ENCODE data around the gene NKX2-3. TPM values are rescaled to one million over a fixed set of nuclear protein-coding genes. Genes with fewer than 3 reads are reported as not detected.

The NKX2-3 gene
- total and polyA plus RNA-seq, 8 donors = 0.28 to 6.2 (median 1.3) TPM

DNA sequence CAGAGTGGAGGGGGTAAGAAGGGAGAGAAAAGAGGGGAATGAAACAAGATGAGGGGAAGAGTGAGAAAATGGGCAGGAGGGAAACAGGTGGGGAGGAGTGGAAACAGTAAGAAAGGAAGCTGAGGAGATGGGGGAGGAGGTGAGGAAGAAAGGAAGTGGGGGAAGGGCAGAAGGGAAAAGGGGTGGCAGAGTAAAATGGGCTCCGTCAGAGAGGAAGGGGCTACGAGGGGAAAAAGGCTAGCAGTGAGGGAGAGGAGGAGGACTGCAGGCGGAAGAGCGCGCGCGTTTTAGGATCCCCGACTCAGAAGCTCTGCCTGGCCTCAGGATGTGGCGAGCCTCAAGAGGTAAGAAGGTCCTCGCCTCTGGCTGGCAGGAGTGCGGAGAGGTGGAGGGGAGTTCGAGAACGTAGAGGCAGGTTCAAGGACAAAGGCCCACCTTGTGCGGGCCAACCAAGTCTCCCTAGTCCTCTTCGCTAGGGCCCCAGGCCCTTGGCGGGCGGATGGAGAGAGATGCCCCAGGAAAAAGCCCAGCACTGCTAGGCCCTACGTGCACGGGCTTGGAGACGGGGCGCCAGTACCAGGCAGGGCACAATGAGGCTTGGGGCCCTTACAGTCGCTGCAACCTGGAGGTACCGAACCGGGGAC is 5.8 kb upstream of the NKX2-3 start:
- Histone ChIP-seq H3K4me3 (peak overlapping the region in 1 of 4 donors; percentile 10), H3K9me3 (no peaks in the 10 kb centered on the region), H3K4me1 (peaks cover 0 to 1% (median 0%) of the 10 kb centered on the region in 3 donors), H3K36me3 (no peaks in the 10 kb centered on the region), H3K27me3 (peaks cover 11 to 65% (median 24%) of the 10 kb centered on the region in 4 donors), H3K27ac (peak overlapping the region in 1 of 4 donors; percentile 8)
- ATAC-seq = peak in 1 of 4 donors; percentile 12
- intact Hi-C loops (cut with DNase I) = no loop called here
- DNase-seq = no peak
- FAIRE-seq = no peak
- TF ChIP-seq, protein P1, sequence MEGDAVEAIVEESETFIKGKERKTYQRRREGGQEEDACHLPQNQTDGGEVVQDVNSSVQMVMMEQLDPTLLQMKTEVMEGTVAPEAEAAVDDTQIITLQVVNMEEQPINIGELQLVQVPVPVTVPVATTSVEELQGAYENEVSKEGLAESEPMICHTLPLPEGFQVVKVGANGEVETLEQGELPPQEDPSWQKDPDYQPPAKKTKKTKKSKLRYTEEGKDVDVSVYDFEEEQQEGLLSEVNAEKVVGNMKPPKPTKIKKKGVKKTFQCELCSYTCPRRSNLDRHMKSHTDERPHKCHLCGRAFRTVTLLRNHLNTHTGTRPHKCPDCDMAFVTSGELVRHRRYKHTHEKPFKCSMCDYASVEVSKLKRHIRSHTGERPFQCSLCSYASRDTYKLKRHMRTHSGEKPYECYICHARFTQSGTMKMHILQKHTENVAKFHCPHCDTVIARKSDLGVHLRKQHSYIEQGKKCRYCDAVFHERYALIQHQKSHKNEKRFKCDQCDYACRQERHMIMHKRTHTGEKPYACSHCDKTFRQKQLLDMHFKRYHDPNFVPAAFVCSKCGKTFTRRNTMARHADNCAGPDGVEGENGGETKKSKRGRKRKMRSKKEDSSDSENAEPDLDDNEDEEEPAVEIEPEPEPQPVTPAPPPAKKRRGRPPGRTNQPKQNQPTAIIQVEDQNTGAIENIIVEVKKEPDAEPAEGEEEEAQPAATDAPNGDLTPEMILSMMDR (IDR thresholded peaks at IDR 0.05) = no peak
- WGBS, 2 donors = 23 to 25% methylated on average over 23 to 24 of the region's 24 CpGs

DNA sequence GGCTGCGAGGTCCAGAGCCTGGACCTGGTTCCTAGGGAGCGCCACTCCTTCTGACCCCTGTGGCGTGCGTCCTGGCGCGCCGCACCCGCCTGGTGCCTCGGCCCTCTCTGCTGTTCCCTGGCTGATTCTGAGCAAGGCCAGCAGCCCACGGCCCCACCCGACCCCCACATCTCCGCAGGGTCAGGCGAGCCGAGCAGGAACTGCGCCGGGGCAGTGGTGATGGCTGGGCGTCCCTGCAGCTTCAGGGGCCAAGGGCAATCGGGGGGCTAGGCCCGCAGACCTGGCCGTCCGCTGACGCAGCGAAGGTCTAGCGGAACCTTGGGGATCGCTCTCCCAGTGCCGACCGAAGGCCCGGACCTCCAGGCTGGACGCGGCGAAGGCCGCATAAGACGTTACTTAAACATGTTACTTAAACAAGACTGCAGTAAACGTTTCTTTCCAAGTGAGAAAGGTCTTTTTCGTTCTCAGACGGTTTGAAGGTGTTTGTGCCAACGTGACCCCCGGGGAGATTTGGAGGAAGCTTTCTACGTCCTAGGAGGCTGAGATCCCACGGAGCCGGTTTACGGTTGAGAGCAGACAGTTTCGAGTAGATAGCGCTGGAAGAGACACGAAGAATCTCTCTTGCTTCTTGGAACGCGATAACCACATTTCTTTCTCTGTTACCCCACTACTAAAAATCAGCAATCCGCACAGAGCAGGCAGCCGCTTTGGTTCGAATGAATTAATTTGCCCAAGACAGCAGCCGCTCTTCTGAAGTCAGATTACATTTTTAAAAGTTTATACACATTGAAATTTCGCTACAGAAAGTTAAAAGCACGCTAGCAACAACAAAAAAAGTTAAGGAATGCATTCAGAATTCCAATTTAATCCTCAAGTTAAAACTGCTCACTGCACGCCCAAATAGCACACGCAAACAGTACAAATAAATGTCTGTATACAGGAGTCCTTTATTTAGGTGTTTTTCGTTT is 4.9 kb upstream of the NKX2-3 start:
- Histone ChIP-seq H3K27me3 (peaks cover 11 to 68% (median 24%) of the 10 kb centered on the region in 4 donors), H3K4me1 (no peaks in the 10 kb centered on the region), H3K36me3 (no peaks in the 10 kb centered on the region), H3K27ac (peak overlapping the region in 3 of 4 donors; percentile 1 to 16 (median 8)), H3K9me3 (no peaks in the 10 kb centered on the region), H3K4me3 (peak overlapping the region in 1 of 4 donors; percentile 10)
- WGBS, 2 donors = 16 to 18% methylated on average over 56 of the region's 56 CpGs
- intact Hi-C loops (cut with DNase I) = no loop called here
- FAIRE-seq (no peak), DNase-seq (peak in 1 of 6 donors; percentile 66), ATAC-seq (no peak)
- TF ChIP-seq, protein P1 (IDR thresholded peaks at IDR 0.05) = no peak

DNA sequence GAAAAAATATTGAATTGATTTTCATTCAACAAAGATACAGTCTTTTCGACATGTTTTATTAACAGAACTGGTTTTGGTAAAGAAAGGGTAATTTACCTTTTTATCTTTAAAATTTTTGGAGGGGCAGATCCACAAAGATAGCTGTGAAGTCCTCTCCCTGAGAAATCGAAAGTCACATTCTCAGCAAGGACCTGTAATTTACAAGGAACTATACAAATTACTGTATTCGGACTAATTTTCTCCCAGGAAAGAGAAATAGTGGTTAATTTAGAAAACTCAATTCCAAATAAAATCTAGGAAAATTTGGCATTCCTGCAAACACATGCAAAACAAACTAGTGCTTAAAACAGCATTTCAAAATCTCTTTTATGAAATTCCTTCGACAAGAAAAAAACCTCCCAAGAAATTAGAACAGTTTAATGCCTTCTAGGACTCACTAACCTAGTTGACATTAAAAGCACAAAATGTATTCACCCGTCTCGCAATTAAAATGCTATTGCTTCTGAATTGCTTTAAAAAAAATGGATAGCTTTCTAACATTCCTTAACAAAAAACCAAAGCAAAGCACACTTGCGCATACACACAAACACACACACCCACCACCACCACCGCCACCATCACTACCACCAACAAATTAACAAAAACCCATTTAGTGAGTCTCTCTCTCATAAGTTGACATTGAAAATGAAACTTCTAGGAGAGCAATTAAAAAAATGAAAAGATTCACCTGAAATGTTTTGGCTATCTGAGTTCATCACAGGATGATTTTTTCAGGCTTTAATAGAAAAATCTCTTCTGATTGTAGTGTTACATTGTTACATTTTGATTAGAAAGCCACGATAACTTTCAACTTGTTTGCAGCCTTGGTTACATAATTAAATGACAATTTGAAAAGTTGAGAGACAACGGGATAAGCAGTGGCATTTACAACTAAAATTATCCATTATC is 4.0 kb upstream of the NKX2-3 start:
- no peaks in the 10 kb centered on the region for H3K4me1 ChIP-seq
- TF ChIP-seq, protein P1 (IDR thresholded peaks at IDR 0.05) = no peak
- H3K36me3 ChIP-seq = no peaks in the 10 kb centered on the region
- DNase-seq (no peak), ATAC-seq (no peak), FAIRE-seq (no peak)
- 18 to 23% methylated on average over 10 of the region's 10 CpGs for WGBS, 2 donors
- intact Hi-C loops (cut with DNase I) = no loop called here
- no peak overlapping the region for H3K4me3 ChIP-seq
- H3K9me3 ChIP-seq = no peaks in the 10 kb centered on the region
- H3K27ac ChIP-seq = peak overlapping the region in 2 of 4 donors; percentile 1 to 16
- peaks cover 11 to 77% (median 24%) of the 10 kb centered on the region in 4 donors for H3K27me3 ChIP-seq

DNA sequence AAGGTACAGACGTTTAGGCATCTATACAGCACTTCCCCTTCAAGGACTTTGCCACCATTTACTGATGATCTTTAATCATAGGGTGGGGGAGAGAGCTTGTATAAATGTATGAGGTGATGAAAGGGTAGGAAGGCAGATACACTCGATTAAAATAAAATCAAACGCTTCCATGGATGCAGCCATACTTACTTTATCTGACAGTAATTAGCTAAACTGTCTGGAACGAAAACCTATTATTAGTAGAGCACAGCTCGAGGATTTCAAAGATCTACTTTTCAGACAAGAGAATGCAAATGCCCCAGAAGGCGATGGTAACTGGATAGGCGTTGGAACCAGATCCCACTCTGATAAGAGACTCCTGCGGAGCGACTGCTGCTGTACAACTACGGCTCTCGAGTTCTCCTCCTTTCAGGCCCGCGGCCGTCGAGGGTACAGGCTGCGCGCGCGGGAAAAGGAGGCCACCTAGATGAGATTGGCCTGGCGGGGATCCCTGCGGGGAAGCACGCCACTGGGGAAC is 3.1 kb upstream of the NKX2-3 start:
- H3K27me3 ChIP-seq = peaks cover 12 to 82% (median 26%) of the 10 kb centered on the region in 4 donors
- no peak for FAIRE-seq
- 15 to 21% methylated on average over 22 of the region's 22 CpGs for WGBS, 2 donors

More for the DNA sequence above, 3.1 kb upstream of the NKX2-3 start:
- DNase-seq = no peak
- H3K36me3 ChIP-seq = no peaks in the 10 kb centered on the region
- intact Hi-C loops (cut with DNase I) = no loop called here
- H3K9me3 ChIP-seq = no peaks in the 10 kb centered on the region
- H3K4me3 ChIP-seq = peak overlapping the region in 1 of 4 donors; percentile 14
- ATAC-seq = no peak
- TF ChIP-seq, protein P1 (IDR thresholded peaks at IDR 0.05) = no peak
- peak overlapping the region in 1 of 4 donors; percentile 1 for H3K27ac ChIP-seq
- peaks cover 0 to under 1% (median 0%) of the 10 kb centered on the region in 3 donors for H3K4me1 ChIP-seq
